GM12875 (cell line): ENCODE results near the gene TMED1.

ENCODE experiments used
- H3K4me3 ChIP-seq: one replicate; pipeline ENCODE4 v1.5.1; 2011; ENCODE audit warnings: low read depth, low read length, control low read depth
- TF ChIP-seq, protein P1 (sequence below): IDR thresholded peaks from 2 replicates; pipeline ENCODE4 v1.5.1; 2011; ENCODE audit warnings: low read depth, mild to moderate bottlenecking, control low read depth, inconsistent platforms, low read length, moderate library complexity, borderline replicate concordance; ENCODE audit not compliant: insufficient read depth

The TMED1 gene

DNA sequence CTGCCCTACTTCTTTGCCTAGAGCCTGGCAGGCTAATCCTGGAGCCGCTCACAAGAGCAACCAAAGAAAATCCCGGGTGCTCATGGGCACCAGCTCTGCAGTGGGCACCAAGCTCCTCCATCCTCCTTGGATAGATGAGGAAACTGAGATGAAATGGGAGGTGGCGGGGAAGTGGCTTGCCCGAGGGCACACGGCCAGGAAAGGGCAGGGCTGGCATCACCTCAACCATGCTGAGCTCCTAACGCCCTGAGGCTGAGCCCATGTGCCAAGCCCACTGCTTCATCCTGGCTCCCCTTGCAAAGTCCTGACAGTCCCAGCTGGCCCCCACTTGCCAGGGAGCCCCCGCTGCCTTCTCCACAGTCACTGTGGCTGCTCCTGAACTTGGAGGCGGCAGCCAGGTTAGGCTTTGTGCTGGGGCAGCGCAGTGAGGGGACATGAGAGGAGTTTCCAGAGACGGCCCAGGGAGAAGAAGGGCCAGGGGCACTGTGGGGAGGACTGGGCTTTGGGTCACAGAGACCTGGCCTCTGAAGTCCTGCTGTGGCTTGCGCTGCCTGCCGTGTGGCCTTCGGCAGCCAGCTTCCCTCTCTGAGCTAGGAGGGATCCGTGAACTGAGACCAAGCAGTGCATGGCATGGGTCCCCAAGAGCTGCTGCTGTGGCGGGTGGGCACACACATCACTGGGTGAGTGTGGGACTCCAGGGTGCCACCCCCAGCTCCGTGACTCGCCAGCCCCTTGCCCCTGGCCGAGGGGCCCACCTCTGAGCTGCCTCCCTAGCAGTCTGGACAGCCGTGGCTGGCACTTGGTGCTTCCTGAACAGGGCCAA lies 17.5 kb downstream of the TMED1 start:
- no peak overlapping the region for H3K4me3 ChIP-seq
- TF ChIP-seq, protein P1, sequence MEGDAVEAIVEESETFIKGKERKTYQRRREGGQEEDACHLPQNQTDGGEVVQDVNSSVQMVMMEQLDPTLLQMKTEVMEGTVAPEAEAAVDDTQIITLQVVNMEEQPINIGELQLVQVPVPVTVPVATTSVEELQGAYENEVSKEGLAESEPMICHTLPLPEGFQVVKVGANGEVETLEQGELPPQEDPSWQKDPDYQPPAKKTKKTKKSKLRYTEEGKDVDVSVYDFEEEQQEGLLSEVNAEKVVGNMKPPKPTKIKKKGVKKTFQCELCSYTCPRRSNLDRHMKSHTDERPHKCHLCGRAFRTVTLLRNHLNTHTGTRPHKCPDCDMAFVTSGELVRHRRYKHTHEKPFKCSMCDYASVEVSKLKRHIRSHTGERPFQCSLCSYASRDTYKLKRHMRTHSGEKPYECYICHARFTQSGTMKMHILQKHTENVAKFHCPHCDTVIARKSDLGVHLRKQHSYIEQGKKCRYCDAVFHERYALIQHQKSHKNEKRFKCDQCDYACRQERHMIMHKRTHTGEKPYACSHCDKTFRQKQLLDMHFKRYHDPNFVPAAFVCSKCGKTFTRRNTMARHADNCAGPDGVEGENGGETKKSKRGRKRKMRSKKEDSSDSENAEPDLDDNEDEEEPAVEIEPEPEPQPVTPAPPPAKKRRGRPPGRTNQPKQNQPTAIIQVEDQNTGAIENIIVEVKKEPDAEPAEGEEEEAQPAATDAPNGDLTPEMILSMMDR = no peak

GRCh38 chr19:10817291-10818038 lies 18.5 kb downstream of the TMED1 start:
- H3K4me3 ChIP-seq = no peak overlapping the region
- TF ChIP-seq, protein P1 = no peak

DNA sequence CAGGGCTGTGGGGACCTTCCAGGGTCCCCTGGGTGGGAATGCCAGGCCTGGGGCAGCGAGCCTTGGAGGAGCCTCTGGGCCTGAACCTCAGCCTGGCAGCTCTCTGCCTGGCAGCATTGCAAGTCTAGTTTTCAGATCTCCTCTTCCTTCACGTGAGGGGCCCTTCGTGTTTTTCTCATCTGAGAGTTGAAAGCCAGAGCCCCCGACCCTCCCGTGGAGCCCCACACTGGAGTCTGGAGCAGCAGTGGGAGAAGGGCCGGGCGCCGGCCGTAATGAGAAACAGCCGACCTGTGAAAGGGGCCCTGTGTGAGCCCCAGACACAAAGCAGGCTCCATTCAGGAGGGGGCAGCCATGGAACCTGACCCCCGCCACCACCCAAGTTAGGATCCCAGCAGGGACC lies 19.3 kb downstream of the TMED1 start:
- no peak overlapping the region for H3K4me3 ChIP-seq
- TF ChIP-seq, protein P1 = no peak

DNA sequence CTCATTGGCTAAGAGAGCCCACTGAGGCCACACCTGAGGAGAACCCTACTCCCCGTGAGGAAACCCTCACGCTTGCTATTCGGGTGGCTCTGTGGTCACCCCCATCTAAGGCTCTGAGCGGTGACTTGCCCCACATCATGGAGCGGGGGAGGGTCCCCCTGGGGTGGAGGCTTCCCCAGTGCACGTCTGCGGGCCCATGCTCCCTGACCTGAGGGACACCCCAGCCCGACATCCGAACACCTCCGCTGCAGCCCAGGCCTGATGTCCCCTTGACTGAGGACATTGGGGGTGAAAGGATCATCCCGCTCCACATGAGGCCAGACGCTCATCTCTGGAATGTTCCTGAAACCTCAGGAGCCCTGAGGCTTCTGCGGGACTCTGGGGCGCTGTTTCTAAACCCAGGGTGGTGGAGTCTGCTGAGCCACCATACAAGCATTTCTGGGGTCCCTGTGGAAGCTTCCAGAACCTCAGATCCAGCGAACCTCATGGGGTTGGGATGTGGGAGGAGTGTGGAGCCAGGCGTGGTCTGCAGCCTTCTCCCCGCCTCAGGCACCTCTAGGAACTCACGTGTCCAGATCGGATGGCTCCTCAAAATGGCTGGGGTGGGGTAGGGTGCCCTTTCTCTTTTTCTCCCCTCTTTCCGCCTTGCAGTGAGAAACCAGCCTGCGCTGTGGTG lies 19.9 kb downstream of the TMED1 start:
- no peak overlapping the region for H3K4me3 ChIP-seq
- TF ChIP-seq, protein P1 = no peak

GRCh38 chr19:10815007-10815536 lies 20.9 kb downstream of the TMED1 start:
- TF ChIP-seq, protein P1 = no peak

DNA sequence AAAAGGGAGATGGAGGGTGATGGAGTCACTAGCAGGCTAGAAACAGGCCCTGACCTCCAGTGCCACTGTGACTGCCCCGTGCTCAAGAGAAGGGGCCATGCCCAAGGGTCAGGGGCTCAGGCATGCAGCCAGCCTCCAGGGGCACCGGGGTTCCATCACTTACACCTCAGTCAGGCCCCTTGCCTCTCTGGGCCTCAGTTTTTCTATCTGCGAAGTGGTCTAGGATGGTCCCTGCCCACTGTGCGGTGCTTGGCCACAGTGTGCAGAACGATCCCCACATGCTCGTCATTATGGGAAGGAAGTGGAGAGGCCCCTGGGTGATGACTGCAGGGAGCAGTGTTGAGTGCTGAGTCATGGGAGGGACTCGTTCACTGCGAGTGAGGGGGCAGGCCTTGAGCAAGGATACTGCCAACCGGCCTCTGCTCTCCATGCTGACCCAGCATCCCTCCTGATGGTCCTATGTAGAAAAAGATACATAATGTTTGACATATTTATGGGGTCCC lies 23.1 kb downstream of the TMED1 start:
- TF ChIP-seq, protein P1 = no peak
- no peak overlapping the region for H3K4me3 ChIP-seq

More at GRCh38 chr19:10815007-10815536, 20.9 kb downstream of the TMED1 start:
- H3K4me3 ChIP-seq = no peak overlapping the region
